HG03103 (cell line): Measurements from ENCODE around the gene TYW1.
A peak's percentile ranks its signal among the peaks of the same experiment; 100 is the strongest.
"Not testable (repeated sequence)": the region's sequence is repeated elsewhere in the genome, so short reads cannot be mapped to it uniquely, and the experiment has no call there.

Experiments
- ATAC-seq: cut with Tn5 transposase; IDR thresholded peaks from one replicate; pipeline ENCODE4 v1.9.1; 2021; ENCODE audit warnings: low read depth; ENCODE audit not compliant: unreplicated experiment

TYW1 gene

DNA sequence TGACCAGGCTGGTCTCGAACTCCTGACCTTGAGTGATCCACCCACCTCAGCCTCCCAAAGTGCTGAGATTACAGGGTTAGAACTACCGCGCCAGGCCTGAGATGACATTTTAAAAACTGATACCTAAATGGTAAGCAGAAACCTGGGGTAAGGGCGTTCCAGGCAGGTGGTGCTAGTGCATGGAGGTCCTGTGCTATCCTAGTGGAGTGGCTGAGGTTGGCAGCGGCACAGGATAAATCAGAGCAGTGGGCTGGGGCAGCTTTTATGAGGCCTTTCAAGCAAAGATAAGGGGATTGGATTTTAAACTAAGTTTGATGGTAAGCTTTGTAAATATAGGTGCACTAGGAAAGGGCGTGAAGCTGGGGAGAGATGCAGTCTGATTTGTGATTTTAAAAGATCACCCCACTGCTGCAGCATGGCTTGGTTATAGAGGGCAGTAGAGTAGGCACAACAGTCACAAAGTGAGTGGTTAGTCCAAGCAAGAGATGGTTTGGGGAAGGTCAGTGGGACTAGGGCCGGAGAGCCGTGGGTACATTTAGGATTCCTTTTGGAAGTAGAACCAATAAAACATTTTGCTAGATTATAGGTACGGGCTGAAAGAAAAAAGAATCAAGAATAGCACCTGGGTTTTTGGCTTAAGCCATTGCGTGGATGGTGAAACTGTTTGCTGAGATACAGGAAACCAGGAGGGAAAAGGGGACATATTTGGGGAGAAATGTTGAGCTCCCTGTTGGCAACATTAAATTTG lies 188.5 kb downstream of the TYW1 start:
- ATAC-seq = peak; percentile 33

DNA sequence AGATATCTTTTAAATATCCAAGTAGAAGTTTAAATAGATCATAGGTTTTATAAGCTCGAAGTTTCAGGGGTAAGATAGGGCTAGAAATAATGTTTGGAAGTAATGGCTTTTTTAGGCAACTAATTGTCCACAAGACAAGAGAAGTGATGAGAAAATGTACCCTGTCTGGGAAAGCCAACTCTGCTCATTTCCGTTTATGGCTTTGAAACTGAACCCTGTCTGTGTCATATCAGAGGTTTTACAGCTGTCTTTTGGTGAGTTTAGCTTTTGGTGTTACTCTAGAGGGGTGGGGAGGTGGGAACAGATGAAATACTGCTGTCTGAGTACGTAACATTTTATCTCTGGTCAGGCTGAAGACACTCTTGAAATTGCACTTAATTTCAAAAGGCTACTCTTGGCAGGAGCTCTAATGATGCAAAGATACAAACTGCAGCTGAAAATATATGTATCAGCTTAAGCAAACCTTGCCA lies 189.1 kb downstream of the TYW1 start:
- ATAC-seq = peak; percentile 80

DNA sequence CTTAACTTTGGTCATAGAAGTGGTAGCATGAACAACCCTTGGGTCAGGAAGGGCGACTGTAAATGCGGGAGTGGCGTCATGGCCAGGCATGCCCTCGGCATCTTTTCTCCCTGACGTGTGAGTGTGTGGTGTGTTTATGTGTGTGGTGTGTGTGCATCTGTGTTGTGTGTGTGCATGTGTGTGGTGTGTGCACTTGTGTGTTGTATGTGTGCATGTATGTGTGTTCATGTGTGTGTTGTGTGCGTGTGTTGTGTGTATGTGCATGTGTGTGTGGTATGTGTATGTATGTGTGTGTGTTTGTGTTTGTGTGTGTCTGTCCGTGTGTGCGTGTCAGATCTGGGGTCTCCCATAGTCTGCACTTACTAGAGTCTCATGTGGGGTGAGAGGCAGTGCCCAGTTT lies 192.5 kb downstream of the TYW1 start:
- ATAC-seq = not testable (repeated sequence)

DNA sequence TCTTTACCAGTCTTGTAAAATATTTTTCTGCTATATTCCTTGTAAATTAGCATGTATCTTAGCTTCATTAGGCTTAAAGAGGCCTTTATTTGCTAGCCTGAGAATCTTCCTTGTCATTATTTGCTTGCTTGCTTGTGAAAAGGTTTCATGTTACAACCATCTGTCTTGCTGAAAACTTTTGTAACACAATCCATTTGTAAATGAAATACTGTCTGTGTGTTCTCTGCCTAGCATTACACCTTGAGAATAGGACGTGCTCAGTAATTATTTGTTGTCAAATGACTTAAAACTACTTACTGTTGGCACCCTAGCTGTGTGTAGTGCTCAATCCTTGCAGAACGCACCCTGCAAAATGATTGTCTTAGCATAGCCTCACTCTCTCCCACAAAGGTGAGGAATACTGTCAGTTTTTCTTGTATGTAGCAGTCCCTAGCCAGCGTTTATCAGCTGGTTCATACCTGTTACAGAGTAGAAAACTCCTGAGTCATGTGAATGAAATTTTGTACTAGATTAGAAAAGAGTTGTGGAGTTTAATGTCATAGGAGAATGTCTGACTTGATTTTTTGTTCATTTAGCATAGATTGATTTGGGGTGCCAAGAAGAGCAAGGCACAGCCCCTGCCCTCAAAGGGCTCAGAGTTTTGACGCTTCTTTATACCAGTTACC lies 193.3 kb downstream of the TYW1 start:
- ATAC-seq = not testable (repeated sequence)

DNA sequence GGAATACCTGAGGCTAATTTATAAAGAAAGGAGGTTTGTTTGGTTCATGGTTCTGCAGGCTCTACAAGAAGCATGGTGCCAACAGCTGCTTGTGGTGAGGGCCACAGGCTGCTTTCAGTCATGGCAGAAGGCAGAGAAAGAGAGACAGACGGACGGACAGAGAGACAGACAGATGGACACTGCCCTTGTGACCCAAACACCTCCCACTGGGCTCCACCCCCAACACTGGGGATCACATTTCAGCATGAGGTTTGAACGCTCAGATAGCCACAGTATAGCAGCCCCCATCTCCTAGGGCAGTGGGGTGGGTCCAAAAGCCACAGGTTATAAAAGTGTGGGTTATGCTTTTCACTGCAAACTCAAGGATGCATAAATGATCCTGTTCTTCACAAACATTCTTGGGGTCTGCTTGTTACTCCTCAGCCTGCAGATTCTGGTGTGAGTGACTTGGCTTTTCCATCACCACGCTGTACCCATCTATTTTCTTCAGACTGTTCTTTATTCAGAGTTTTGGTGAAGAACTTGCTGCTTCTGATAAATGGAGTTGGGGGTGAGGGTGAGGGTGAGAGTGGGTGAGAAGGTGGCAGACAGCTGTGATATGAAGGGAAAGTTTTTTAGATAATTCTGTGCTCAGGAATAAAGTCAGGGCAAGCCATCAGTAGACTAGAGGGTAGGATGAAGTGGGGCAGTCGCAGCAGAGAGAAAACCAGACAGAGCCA lies 194.5 kb downstream of the TYW1 start:
- ATAC-seq = not testable (repeated sequence)

DNA sequence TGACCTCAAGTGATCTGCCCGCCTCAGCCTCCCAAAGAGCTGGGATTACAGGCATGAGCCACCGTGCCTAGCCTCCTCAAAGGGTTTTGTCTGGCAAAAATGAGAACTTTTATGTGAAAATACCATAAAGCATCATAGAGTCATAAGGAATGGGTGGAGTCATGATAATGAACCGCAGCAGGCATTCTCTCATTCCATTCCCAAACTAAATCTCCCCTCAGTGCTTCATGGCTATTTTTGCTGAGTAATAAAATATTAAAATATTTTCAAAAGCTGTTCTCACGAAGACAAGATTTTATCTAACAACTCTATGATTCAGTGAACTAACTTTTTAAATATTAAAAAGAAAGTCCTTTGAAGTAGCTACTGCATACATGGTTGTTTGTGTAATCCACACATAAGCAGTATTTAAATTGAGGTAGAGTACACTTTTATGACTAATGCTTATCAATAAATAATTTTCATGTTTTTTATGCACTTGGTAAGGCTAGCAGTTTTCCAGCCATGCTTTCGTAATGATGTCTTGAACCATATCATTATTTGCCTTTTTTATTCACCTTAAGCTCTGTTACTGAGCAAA lies 195.6 kb downstream of the TYW1 start:
- not testable (repeated sequence) for ATAC-seq

DNA sequence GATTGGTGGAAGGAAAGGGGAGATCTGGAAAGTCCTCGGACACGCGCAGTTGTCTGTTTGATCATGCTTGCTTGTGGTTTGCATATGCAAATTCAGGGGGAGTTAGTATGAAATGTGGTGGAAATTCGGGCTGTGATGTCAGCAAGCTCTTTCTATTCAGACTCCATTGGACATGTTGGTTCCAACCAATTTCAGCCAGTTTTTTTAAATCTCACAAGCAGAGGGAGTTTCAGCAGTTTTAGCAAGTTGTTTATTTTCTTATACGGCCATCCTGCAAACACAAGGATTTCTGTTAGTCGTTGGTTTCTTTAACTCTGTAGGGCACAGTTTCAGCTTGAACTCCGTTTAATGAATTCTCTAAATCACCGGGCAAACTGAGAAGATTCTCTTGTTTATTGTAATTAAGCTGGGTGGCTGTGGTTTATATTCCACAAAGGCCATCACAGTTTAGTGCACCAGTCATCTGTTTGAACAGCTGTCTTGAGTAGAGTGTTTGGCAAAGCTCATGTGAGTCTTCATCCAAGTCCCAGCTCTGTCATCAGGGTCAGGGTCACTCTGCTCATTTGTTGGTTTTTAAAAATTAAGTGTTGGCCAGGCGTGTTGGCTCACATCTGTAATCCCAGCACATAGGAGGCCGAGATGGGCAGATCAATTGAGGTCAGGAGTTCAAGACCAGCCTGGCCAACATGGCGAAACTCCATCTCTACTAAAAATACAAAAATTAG lies 196.4 kb downstream of the TYW1 start:
- not testable (repeated sequence) for ATAC-seq

DNA sequence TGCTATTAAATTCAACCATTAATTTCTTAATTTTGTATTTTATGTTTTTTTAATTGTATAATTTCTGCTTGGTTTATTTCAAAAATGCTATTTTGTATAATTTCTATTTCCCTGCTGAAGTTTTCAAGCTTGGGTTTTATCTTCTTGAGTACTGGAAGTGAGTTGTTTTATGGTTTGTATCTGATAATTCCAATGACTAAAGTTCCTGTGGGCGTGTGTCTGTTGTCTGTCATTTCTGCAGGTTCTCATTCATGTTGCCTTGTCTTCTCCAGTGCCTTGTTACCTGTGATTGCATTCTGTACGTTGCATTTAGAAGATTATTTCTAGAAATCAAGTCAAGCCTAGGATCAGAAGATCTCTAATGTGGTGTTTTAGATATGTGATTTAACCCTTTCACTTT lies 199.5 kb downstream of the TYW1 start:
- ATAC-seq = not testable (repeated sequence)

DNA sequence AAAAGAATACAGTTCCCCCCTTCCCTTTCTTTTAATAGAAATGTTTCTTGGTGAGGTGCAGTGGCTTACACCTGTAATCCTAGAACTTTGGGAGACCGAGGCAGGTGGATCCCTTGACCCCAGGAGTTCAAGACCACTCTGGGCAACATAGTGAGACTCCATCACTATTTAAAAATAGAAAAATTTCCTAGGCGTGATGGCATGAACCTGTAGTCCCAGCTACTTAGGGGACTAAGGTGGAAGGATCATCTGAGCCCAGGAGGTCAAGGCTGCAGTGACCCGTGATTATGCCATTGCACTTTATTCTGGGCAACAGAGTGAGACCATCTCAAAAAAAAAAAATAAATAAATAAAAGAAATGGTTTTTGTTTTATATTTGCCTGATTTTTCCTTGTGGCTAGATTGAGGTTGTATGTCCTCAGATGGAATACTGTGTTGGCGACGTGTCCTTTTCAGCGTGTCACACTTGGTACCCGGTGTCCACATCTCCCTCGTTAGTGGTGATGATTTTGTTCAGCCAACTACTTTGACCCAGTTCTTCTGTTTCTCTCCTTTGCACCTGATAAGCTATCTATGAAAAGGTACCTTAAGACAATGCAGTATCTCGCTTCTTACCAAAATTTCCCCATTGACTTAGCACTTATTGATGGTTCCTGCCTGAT lies 202.4 kb downstream of the TYW1 start:
- not testable (repeated sequence) for ATAC-seq

DNA sequence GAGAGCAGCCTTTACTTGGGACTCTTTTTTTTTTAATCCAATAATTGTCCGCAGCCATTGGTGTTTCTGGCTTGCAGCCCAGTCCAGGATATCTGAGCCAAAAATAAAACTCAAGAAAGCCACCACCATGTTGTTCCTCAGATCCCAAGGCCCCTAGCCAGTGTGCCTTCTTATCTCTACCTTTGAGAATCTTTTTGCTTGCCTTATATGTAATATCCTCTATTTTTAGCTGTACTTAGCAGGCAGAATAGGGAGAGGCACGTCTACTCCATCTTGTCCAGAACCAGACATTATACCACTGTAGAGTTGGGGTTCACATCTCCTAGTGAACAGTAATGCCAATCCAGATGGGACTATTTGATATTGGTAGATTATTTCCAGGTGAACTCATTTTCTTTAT lies 209.1 kb downstream of the TYW1 start:
- not testable (repeated sequence) for ATAC-seq

DNA sequence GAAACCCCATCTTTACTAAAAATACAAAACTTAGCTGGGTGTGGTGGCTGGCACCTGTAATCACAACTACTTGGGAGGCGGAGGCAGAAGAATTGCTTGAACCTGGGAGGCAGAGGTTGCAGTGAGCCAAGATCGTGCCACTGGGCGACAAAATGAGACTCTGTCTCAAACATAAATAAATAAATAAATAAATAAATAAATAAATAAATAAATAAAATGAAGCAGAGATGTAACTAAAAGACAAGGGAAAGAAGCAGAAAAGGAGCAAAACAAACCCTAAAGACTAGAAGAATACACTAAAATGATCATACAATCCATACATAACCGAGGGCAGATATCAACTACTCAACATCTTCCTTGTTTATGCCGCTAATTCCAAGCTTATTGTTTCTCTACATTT lies 209.8 kb downstream of the TYW1 start:
- no peak for ATAC-seq

DNA sequence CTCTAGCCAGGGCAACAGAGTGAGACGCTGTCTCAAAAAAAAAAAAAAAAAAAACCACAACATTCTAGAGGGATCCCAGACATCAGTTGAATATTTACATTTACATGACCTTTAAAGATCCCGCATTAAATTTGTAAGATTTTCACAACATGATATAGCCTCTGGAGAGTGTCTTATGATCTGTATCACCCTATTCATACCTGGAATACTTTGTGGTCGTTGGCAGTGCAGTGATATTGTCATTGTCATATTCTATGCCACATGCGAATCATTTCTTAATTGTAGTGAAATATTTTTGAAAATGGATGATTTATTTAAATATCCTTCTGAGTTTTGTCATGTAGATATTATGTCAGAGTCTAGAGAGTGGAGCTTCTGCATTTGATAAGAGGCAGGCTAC lies 212.0 kb downstream of the TYW1 start:
- not testable (repeated sequence) for ATAC-seq

DNA sequence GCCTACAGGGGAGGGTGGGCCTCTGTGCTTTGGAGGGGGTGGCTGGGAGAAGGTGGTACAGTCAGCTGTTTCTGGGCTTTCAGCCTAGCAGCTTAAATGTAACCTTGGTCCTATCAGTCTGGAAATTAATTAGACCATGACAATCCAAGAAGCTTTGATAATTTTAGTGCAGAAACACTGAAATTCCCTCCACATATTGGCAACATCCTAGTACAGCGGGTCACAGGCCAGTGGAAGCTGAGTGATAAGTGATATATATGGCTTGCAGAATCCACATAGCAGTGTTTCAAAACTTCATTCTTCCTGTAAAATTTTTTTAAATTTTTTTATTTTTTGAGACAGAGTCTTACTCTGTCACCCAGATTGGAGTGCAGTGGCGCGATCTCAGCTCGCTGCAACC lies 212.6 kb downstream of the TYW1 start:
- ATAC-seq = no peak

DNA sequence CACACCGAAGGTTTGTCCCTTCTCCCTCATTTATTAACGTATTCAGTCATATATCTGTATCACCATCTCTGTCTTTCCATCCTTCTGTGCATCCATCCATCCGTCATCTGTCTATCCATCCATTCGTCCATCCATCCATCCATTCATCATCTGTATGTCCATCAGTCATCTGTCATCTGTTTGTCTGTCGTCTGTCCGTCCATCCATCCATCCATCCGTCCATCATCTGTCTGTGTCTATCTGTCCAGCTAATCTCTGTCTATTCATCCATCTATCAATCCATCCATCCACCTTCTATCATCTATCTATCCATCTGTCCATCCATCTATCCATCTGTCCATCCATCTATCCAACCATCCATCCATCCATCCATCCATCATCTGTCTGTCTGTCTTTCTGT lies 213.9 kb downstream of the TYW1 start:
- ATAC-seq = no peak

DNA sequence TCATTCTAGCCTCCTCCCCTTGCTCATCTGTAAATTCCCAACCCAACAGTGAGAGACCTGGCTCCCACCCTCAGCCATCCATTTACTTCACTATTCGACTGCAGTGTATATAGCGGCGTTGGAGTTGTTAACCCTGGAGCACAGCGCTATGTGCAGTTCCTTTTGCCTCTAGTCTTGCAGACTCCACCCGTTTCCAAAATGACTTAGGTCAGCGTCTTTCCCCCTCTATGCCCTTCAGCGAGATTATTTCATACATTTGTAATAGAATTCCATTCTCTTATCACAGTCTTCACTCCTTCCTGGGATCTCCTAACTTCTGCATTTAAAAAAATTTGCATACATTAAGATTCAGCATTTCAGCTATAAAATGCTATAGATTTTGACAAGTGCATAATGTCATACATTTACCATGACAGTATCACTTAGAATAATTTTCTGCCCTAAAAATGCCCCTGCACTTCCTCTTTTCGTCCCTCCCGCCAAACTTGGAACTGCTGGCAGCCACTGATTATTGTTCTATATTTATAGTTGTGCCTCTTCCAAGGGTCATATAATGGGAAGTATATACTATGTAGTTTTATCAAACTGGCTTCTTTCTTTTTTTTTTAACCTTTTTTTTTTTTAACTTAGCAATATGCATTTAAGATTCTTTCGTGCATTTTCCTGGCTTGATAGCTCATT lies 215.2 kb downstream of the TYW1 start:
- ATAC-seq = not testable (repeated sequence)

DNA sequence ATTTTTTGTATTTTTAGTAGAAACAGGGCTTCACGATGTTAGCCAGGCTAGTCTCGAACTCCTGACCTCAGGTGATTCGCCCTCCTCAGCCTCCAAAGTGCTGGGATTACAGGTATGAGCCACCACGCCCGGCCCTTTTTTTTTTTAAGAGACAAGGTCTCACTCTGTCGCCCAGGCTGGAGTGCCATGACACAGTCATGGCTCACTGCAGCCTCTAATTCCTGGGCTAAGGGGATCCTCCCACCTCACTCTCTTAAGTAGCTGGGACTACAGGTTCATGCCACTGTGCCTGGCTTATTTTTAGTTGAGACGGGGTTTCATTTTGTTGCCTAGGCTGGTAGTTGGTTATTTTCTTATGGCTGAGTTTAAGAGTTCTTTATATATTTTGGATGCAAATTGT lies 216.4 kb downstream of the TYW1 start:
- not testable (repeated sequence) for ATAC-seq

DNA sequence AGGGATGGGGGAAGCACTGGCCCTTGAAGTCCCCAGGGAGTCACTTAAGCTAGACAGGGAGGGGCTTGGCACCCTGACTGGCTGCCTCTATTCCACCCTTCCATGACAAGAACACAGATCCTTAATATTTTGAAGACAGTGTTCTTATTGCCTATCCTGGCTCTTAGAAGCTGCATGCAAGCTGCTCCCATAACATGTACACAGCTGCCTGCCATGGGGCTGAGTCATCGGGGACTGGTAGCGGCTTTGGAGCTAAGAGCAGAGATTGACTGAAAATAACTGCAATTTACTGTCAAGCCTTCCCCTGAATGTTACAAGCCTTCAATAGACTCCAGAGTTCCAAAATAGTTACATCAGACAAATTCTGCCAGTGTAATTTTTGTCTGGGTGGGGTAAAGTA lies 226.9 kb downstream of the TYW1 start:
- ATAC-seq = not testable (repeated sequence)

DNA sequence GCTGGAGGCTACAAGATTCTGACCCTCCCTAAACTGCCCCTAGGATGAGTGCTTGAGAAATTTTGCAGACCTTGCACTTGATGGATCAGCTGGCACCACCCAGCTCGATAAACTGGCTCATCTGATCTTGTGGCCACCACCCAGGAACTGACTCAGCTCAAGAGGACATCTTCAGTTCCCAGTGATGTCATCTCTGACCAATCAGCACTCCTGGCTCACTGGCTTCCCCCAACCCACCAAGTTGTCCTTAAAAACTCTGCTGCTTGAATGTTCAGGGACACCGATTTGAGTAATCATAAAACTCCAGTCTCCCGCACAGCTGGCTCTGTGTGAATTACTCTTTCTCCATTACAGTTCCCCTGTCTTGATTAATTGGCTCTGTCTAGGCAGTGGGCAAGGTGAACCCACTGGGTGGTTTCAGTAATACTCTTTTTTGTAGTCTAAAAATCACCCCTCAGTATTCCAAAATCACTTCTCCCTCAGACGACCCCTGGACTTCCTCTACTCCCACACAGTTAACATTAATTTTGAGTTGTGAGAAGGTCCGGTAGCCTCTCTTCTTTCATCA lies 229.8 kb downstream of the TYW1 start:
- ATAC-seq = not testable (repeated sequence)

DNA sequence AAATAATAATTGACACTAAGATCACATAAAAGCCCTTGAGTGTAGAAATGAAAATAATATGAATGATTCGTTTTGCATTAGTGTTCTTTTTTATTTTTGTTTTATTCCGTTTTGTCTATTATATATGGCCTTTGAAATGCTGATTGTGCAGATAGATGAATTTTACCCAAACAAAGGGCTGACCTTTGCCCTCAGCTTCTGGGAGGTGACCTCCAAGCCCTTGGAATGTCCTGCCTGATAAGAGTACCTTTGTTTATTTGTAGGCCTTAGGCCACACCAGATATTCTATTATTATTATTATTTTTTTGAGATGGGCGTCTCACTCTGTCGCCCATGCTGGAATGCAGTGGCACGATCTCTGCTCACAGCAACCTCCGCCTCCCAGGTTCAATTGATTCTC lies 230.3 kb downstream of the TYW1 start:
- not testable (repeated sequence) for ATAC-seq
